Epithelial cell of proximal tubule (primary cell): ENCODE data around the gene TMOD2. TPM values are rescaled to one million over a fixed set of nuclear protein-coding genes. Genes with fewer than 3 reads are reported as not detected.

Experiments
- DNase-seq: peaks from one replicate; pipeline ENCODE4 v3.0.0-alpha.2; 2011; ENCODE audit warnings: low read depth
- H3K4me3 ChIP-seq: 2 replicates; pipeline ENCODE4 v1.5.1; 2011; ENCODE audit warnings: low read depth, mild to moderate bottlenecking, low read length
- CTCF ChIP-seq: conservative IDR thresholded peaks from 2 replicates; pipeline ENCODE4 v1.5.1; 2012; ENCODE audit warnings: low read depth, mild to moderate bottlenecking, low read length
- total RNA-seq: library from RNA; depleted of rRNA; stranded (reverse); fragments of >200 nt; gene quantifications from 2 replicates; pipeline ENCODE4 v1.2.3, GENCODE V29; 2015

The TMOD2 gene
- total RNA-seq, 1 donor from 2014 or later, result 1.6 TPM

GRCh38 chr15:51829376-51830275 is 78.2 kb downstream of the TMOD2 start, which contains the start of gene TMOD3:
TMOD3 (plus strand) TSS chr15:51829653; CDS start chr15:51862885, 33,232 bp downstream.
- peak within 1 kb of the TSS; percentile 97 for H3K4me3 ChIP-seq
- no peak for TF ChIP-seq CTCF
- DNase-seq, result no peak

GRCh38 chr15:51830276-51830806 is 78.9 kb downstream of the TMOD2 start:
- no peak for TF ChIP-seq CTCF
- DNase-seq, result no peak

GRCh38 chr15:51833772-51834171 is 82.4 kb downstream of the TMOD2 start:
- no peak for DNase-seq
- no peak for TF ChIP-seq CTCF
- H3K4me3 ChIP-seq, result no peak overlapping the region

More at GRCh38 chr15:51830276-51830806, 78.9 kb downstream of the TMOD2 start:
- H3K4me3 ChIP-seq, result peak overlapping the region; percentile 97

- H3K4me3 ChIP-seq, result peak overlapping the region; percentile 32
- no peak for DNase-seq
- TF ChIP-seq CTCF, result no peak
These were observed 86.4 kb downstream of the TMOD2 start for GRCh38 chr15:51837792-51838251.

GRCh38 chr15:51838270-51838669 is 86.9 kb downstream of the TMOD2 start:
- no peak for DNase-seq
- peak overlapping the region; percentile 32 for H3K4me3 ChIP-seq

GRCh38 chr15:51840692-51841091 is 89.3 kb downstream of the TMOD2 start:
- no peak for TF ChIP-seq CTCF
- H3K4me3 ChIP-seq, result no peak overlapping the region

More at GRCh38 chr15:51838270-51838669, 86.9 kb downstream of the TMOD2 start:
- no peak for TF ChIP-seq CTCF

More at GRCh38 chr15:51840692-51841091, 89.3 kb downstream of the TMOD2 start:
- no peak for DNase-seq
